Muscle layer of colon (tissue), 2 donors: ENCODE results near the gene AOPEP.

Experiments
- H3K27ac ChIP-seq: one replicate; pipeline ENCODE4 v1.7.0; 2013; ENCODE audit warnings: low read depth, mild to moderate bottlenecking, low read length, moderate library complexity
- H3K27me3 ChIP-seq, 2 donors: one replicate each; pipeline ENCODE4 v1.7.0; 2013; ENCODE audit warnings: low read length in 2 of 2, mild to moderate bottlenecking in 2 of 2; ENCODE audit not compliant: insufficient read depth in 2 of 2, control insufficient read depth in 1 of 2
- H3K36me3 ChIP-seq: one replicate; pipeline ENCODE4 v1.7.0; 2013; ENCODE audit warnings: mild to moderate bottlenecking, low read length; ENCODE audit not compliant: insufficient read depth
- H3K4me1 ChIP-seq: one replicate; pipeline ENCODE4 v1.7.0; 2013; ENCODE audit warnings: mild to moderate bottlenecking, low read length; ENCODE audit not compliant: insufficient read depth
- H3K4me3 ChIP-seq, 2 donors: one replicate each; pipeline ENCODE4 v1.7.0; 2013; ENCODE audit warnings: low read length in 2 of 2, low read depth in 1 of 2, mild to moderate bottlenecking in 1 of 2, moderate library complexity in 1 of 2
- H3K9ac ChIP-seq: one replicate; pipeline ENCODE4 v1.7.0; 2013; ENCODE audit warnings: low read length
- H3K9me3 ChIP-seq: one replicate; pipeline ENCODE4 v1.7.0; 2013; ENCODE audit warnings: mild to moderate bottlenecking, low read length
- donor health status: abdominal sarcoma.
- donor health status: Adenocarcinoma of cecum.

Gene AOPEP

DNA sequence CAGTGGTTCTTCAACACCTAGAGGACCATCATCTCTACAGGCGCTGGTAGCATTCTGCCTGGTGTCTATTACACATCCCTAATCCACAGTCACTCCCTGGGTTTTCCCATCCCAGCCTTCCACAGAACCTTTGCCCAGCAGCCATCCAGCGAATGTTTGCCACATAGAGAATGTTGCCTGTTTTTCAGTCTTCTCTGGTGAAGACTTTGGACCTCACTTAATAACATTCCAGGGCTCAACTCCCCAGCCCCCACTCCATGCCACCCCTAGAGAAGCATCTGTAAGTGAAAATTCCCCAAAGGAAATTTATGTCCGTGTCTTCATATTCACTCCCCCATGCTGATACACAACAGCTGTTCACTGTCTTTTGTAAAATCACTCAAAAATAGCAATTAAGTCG is 249.6 kb downstream of the AOPEP start:
- H3K27ac ChIP-seq: no peak overlapping the region
- no peaks in the 10 kb centered on the region for H3K9me3 ChIP-seq
- peaks cover 5% of the 10 kb centered on the region for H3K4me1 ChIP-seq
- no peak overlapping the region for H3K4me3 ChIP-seq
- no peaks in the 10 kb centered on the region for H3K36me3 ChIP-seq
- H3K9ac ChIP-seq: no peak overlapping the region
- H3K27me3 ChIP-seq: no peaks in the 10 kb centered on the region

DNA sequence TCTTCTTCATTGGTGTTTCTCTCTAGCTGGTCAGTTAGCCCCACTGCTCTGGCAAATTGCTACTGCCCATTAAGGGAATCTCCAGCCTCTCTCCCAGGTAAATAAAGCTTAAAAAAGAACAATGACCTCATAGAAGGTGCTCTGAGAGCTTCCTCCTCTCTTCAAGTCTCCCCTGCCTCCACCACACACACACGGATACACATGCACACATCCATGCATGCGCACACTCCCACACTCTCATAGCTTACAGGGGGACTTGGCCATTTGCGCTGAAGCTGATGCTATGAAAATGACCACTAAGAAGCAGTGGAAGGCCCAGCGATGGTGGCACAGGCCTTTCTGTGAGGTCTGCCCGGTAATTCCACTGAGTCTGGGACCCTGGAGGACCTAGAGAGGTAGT is 250.9 kb downstream of the AOPEP start:
- Histone ChIP-seq H3K36me3 (no peaks in the 10 kb centered on the region), H3K9ac (no peak overlapping the region), H3K27me3 (no peaks in the 10 kb centered on the region), H3K9me3 (no peaks in the 10 kb centered on the region), H3K4me1 (peaks cover 5% of the 10 kb centered on the region), H3K27ac (no peak overlapping the region), H3K4me3 (no peak overlapping the region)

GRCh38 chr9:94979904-94980507 is 253.5 kb downstream of the AOPEP start:
- Histone ChIP-seq H3K27ac (no peak overlapping the region), H3K9ac (no peak overlapping the region), H3K27me3 (no peaks in the 10 kb centered on the region), H3K4me3 (no peak overlapping the region), H3K36me3 (no peaks in the 10 kb centered on the region), H3K9me3 (no peaks in the 10 kb centered on the region), H3K4me1 (no peaks in the 10 kb centered on the region)

DNA sequence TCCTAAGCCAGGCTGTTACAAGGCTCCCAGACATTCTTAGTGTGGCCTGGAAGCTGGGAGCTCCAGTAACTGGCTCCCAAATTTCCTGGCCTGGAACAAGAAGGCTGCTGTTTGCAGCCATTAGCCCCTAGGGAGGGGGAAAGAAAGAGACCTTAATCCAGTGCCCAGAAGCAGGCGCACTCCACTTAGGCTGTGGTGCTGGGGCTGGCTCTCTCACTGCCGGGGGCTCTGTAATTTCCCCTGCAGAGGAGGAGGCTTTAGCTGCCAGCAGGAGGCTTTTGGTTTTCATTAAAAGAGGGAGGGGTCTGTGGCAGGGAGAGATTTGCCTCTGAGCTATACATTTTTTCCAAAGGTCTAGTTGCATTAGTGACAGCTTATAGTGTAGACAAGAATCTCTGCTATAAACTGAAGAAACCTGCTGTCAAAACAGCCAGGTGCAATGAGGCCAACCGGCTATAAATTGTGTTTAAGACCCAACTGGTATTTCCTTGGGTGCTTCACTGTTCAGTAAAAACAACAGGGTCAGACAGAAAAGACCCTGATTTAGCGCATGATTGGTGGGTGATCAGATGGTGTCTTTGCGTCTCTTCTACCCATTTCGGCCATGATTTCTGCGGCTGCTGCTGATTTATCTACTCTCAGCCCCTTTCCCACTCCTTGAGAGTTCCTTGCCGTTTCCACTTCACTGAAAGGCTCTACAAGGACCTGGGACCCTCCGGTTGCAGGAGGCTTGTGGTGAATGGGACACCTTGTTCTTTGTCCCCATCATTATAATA is 254.6 kb downstream of the AOPEP start:
- H3K36me3 ChIP-seq: no peaks in the 10 kb centered on the region
- no peak overlapping the region for H3K9ac ChIP-seq
- no peaks in the 10 kb centered on the region for H3K9me3 ChIP-seq
- no peak overlapping the region for H3K27ac ChIP-seq
- H3K4me1 ChIP-seq: no peaks in the 10 kb centered on the region
- H3K27me3 ChIP-seq: no peaks in the 10 kb centered on the region
- H3K4me3 ChIP-seq: no peak overlapping the region

GRCh38 chr9:94981723-94982090 is 255.2 kb downstream of the AOPEP start:
- Histone ChIP-seq H3K9ac (no peak overlapping the region), H3K9me3 (no peaks in the 10 kb centered on the region), H3K27me3 (no peaks in the 10 kb centered on the region), H3K4me1 (no peaks in the 10 kb centered on the region), H3K27ac (no peak overlapping the region), H3K4me3 (no peak overlapping the region), H3K36me3 (no peaks in the 10 kb centered on the region)

- H3K9me3 ChIP-seq: no peaks in the 10 kb centered on the region
- no peak overlapping the region for H3K9ac ChIP-seq
- no peak overlapping the region for H3K27ac ChIP-seq
- no peaks in the 10 kb centered on the region for H3K27me3 ChIP-seq
- no peaks in the 10 kb centered on the region for H3K36me3 ChIP-seq
- H3K4me1 ChIP-seq: no peaks in the 10 kb centered on the region
- no peak overlapping the region for H3K4me3 ChIP-seq
These were observed 255.7 kb downstream of the AOPEP start for GRCh38 chr9:94982211-94982610.

- Histone ChIP-seq H3K4me1 (no peaks in the 10 kb centered on the region), H3K4me3 (no peak overlapping the region), H3K27ac (no peak overlapping the region), H3K36me3 (no peaks in the 10 kb centered on the region), H3K9ac (no peak overlapping the region), H3K27me3 (no peaks in the 10 kb centered on the region), H3K9me3 (no peaks in the 10 kb centered on the region)
These were observed 257.1 kb downstream of the AOPEP start for GRCh38 chr9:94983552-94983951.

DNA sequence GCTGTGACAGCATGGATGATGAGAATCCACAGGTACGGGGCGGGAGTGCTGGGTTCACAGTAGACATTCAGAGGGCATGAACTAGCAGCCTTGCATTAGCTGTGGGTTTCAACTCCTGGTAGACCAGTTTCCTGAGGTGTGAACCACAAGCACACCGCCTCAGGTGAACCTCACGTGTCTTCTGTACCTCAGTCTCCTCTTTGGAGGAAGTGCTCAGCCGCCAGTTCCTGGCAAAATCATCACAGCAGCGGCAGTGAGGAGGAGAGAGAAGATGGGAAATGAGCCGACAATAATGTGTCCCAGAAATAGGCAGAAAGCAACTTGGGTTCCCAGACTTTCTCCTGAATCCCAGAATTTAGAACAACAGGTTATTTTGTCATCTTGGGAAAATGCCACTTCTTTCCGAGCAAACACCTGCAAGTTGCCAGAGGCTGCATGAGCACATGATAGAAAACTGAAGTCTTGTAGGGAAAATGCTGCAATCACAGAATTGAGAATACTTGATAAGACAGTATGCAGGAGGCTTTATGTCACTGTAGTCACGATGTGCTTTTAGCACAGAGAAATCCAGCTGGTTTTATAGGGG is 258.5 kb downstream of the AOPEP start:
- H3K27me3 ChIP-seq: no peaks in the 10 kb centered on the region
- H3K4me1 ChIP-seq: no peaks in the 10 kb centered on the region
- H3K27ac ChIP-seq: no peak overlapping the region
- no peak overlapping the region for H3K9ac ChIP-seq
- H3K36me3 ChIP-seq: no peaks in the 10 kb centered on the region
- no peak overlapping the region for H3K4me3 ChIP-seq
- H3K9me3 ChIP-seq: no peaks in the 10 kb centered on the region

- Histone ChIP-seq H3K27ac (no peak overlapping the region), H3K36me3 (no peaks in the 10 kb centered on the region), H3K9ac (no peak overlapping the region), H3K9me3 (no peaks in the 10 kb centered on the region), H3K27me3 (no peaks in the 10 kb centered on the region), H3K4me1 (no peaks in the 10 kb centered on the region), H3K4me3 (no peak overlapping the region)
These were observed 259.1 kb downstream of the AOPEP start for GRCh38 chr9:94985649-94986048.

GRCh38 chr9:94987731-94988130 is 261.2 kb downstream of the AOPEP start:
- no peak overlapping the region for H3K4me3 ChIP-seq
- no peak overlapping the region for H3K9ac ChIP-seq
- no peaks in the 10 kb centered on the region for H3K9me3 ChIP-seq
- H3K27me3 ChIP-seq: no peaks in the 10 kb centered on the region
- H3K27ac ChIP-seq: no peak overlapping the region
- H3K36me3 ChIP-seq: no peaks in the 10 kb centered on the region
- no peaks in the 10 kb centered on the region for H3K4me1 ChIP-seq

- no peak overlapping the region for H3K27ac ChIP-seq
- H3K4me3 ChIP-seq: no peak overlapping the region
These were observed 264.5 kb downstream of the AOPEP start for GRCh38 chr9:94990897-94991561.

More at GRCh38 chr9:94990897-94991561, 264.5 kb downstream of the AOPEP start:
- Histone ChIP-seq H3K4me1 (peaks cover 12% of the 10 kb centered on the region), H3K9me3 (no peaks in the 10 kb centered on the region), H3K36me3 (no peaks in the 10 kb centered on the region), H3K9ac (no peak overlapping the region), H3K27me3 (no peaks in the 10 kb centered on the region)
